Colonic mucosa (tissue), 4 donors: ENCODE data around the gene PIGV. TPM values are rescaled to one million over a fixed set of nuclear protein-coding genes. Genes with fewer than 3 reads are reported as not detected.

Experiments
- DNase-seq: peaks from one replicate; pipeline ENCODE4 v3.0.0-alpha.2; 2020
- H3K27ac ChIP-seq: fragments of 200-600 bp; one replicate; pipeline ENCODE4 v1.8.0; 2021
- H3K27me3 ChIP-seq: fragments of 200-600 bp; one replicate; pipeline ENCODE4 v1.8.0; 2021
- H3K36me3 ChIP-seq: fragments of 200-600 bp; one replicate; pipeline ENCODE4 v1.8.0; 2021
- H3K4me1 ChIP-seq: fragments of 200-600 bp; one replicate; pipeline ENCODE4 v1.8.0; 2021; ENCODE audit warnings: mild to moderate bottlenecking
- H3K4me3 ChIP-seq: fragments of 200-600 bp; one replicate; pipeline ENCODE4 v1.8.0; 2021
- H3K9ac ChIP-seq, 2 donors: one replicate each; pipeline ENCODE4 v1.7.0; 2013; ENCODE audit warnings: control low read depth in 2 of 2, low read depth in 2 of 2, low read length in 2 of 2
- H3K9me3 ChIP-seq: fragments of 200-600 bp; one replicate; pipeline ENCODE4 v1.8.0; 2021
- intact Hi-C: fragments of 100-400 bp; cut with DNase I; formaldehyde crosslinking; loops from one replicate; pipeline ENCODE4 v1.14.1; 2022
- total RNA-seq, 2 donors: library from RNA; stranded (reverse); fragmentation: NEBNext Ultra II Directional in 1 of 2; extraction: Animal tissue kit (Norgen Biotek cat#: 25700) in 1 of 2; gene quantifications; one replicate each; pipeline ENCODE4 v1.2.1, GENCODE V29; 2021
- TF ChIP-seq, protein P1 (sequence below): fragments of 200-600 bp; IDR thresholded peaks from one replicate; pipeline ENCODE4 v1.8.0; 2022; ENCODE audit warnings: antibody characterized with exemption, mild to moderate bottlenecking
- donor health status: healthy.
- donor health status: DM: no; HTN: no; CAD: no.
- donor health status: DM: no; HTN: no; CAD: no.

The PIGV gene
- total RNA-seq, 2 donors from 2014 or later = 16.8 to 24.2 TPM

- H3K4me3 ChIP-seq = no peak overlapping the region
- TF ChIP-seq, protein P1, sequence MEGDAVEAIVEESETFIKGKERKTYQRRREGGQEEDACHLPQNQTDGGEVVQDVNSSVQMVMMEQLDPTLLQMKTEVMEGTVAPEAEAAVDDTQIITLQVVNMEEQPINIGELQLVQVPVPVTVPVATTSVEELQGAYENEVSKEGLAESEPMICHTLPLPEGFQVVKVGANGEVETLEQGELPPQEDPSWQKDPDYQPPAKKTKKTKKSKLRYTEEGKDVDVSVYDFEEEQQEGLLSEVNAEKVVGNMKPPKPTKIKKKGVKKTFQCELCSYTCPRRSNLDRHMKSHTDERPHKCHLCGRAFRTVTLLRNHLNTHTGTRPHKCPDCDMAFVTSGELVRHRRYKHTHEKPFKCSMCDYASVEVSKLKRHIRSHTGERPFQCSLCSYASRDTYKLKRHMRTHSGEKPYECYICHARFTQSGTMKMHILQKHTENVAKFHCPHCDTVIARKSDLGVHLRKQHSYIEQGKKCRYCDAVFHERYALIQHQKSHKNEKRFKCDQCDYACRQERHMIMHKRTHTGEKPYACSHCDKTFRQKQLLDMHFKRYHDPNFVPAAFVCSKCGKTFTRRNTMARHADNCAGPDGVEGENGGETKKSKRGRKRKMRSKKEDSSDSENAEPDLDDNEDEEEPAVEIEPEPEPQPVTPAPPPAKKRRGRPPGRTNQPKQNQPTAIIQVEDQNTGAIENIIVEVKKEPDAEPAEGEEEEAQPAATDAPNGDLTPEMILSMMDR = no peak
- intact Hi-C loops = no loop called here
- H3K27ac ChIP-seq = peak overlapping the region; percentile 3
- H3K36me3 ChIP-seq = peaks cover 38% of the 10 kb centered on the region
- no peak for DNase-seq
- no peaks in the 10 kb centered on the region for H3K9me3 ChIP-seq
- H3K9ac ChIP-seq = no peak overlapping the region
- H3K27me3 ChIP-seq = no peaks in the 10 kb centered on the region
- no peaks in the 10 kb centered on the region for H3K4me1 ChIP-seq
Measured at GRCh38 chr1:26772687-26773086, 15.1 kb upstream of the PIGV start.

GRCh38 chr1:26774462-26774861, 13.3 kb upstream of the PIGV start:
- Histone ChIP-seq H3K9ac (no peak overlapping the region), H3K4me1 (no peaks in the 10 kb centered on the region), H3K27ac (no peak overlapping the region), H3K36me3 (peaks cover 47% of the 10 kb centered on the region), H3K9me3 (no peaks in the 10 kb centered on the region), H3K4me3 (no peak overlapping the region), H3K27me3 (no peaks in the 10 kb centered on the region)
- DNase-seq = no peak
- TF ChIP-seq, protein P1 = no peak
- intact Hi-C loops = no loop called here

- Histone ChIP-seq H3K4me3 (no peak overlapping the region), H3K9ac (no peak overlapping the region), H3K9me3 (no peaks in the 10 kb centered on the region), H3K27ac (no peak overlapping the region), H3K4me1 (no peaks in the 10 kb centered on the region), H3K27me3 (no peaks in the 10 kb centered on the region), H3K36me3 (peaks cover 51% of the 10 kb centered on the region)
- TF ChIP-seq, protein P1 = no peak
- DNase-seq = no peak
- intact Hi-C loops = no loop called here
Measured at GRCh38 chr1:26775666-26776065, 12.1 kb upstream of the PIGV start.

- H3K4me3 ChIP-seq = no peak overlapping the region
- peaks cover 34% of the 10 kb centered on the region for H3K36me3 ChIP-seq
- no peaks in the 10 kb centered on the region for H3K27me3 ChIP-seq
- no peak overlapping the region for H3K27ac ChIP-seq
- H3K9me3 ChIP-seq = no peaks in the 10 kb centered on the region
- peaks cover 10% of the 10 kb centered on the region for H3K4me1 ChIP-seq
- no peak for DNase-seq
- intact Hi-C loops = no loop called here
- TF ChIP-seq, protein P1 = no peak
- H3K9ac ChIP-seq = no peak overlapping the region
Measured at GRCh38 chr1:26779098-26779668, 8.6 kb upstream of the PIGV start.

DNA sequence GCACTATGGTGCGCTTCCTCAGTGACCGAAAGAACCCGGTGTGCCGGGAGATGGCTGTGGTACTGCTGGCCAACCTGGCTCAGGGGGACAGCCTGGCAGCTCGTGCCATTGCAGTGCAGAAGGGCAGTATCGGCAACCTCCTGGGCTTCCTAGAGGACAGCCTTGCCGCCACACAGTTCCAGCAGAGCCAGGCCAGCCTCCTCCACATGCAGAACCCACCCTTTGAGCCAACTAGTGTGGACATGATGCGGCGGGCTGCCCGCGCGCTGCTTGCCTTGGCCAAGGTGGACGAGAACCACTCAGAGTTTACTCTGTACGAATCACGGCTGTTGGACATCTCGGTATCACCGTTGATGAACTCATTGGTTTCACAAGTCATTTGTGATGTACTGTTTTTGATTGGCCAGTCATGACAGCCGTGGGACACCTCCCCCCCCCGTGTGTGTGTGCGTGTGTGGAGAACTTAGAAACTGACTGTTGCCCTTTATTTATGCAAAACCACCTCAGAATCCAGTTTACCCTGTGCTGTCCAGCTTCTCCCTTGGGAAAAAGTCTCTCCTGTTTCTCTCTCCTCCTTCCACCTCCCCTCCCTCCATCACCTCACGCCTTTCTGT, 7.3 kb upstream of the PIGV start:
- Histone ChIP-seq H3K9ac (no peak overlapping the region), H3K4me1 (peaks cover 11% of the 10 kb centered on the region), H3K4me3 (no peak overlapping the region), H3K36me3 (peaks cover 30% of the 10 kb centered on the region), H3K27ac (no peak overlapping the region), H3K27me3 (no peaks in the 10 kb centered on the region), H3K9me3 (no peaks in the 10 kb centered on the region)
- intact Hi-C loops = loop anchor here (10.0 kb wide), 1 partner anchor 56 kb away; no protein-coding TSS in a partner anchor
- DNase-seq = no peak
- TF ChIP-seq, protein P1 = no peak
